ENCODE results near the gene KIF1B.
"Not testable (repeated sequence)": the region's sequence is repeated elsewhere in the genome, so short reads cannot be mapped to it uniquely, and the experiment has no call there.

The KIF1B gene

GRCh38 chr1:10236405-10237156 is 26.2 kb downstream of the KIF1B start:
- no peak for DNase-seq

DNA sequence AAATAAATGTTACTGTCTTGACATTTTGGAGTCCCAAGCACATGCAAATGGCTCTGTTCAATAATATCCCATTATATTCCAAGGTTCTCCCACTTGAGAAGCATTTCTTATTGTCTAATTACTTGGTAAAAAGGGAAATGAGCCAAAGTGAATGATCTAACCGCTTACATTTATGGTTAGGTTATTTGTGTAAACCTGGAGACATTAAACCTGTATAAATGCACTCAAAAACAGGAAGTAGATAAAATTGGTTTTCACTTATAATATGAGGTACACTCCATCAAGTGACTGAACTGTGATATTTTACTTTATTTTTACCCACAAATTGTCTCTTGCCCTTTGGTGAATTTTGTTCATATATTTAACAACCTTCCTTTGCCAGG is 26.8 kb downstream of the KIF1B start:
- no peak for DNase-seq

- no peak for DNase-seq
These were observed 31.8 kb downstream of the KIF1B start for GRCh38 chr1:10242135-10242534.

- no peak for DNase-seq
These were observed 32.4 kb downstream of the KIF1B start for GRCh38 chr1:10242811-10243210.

DNA sequence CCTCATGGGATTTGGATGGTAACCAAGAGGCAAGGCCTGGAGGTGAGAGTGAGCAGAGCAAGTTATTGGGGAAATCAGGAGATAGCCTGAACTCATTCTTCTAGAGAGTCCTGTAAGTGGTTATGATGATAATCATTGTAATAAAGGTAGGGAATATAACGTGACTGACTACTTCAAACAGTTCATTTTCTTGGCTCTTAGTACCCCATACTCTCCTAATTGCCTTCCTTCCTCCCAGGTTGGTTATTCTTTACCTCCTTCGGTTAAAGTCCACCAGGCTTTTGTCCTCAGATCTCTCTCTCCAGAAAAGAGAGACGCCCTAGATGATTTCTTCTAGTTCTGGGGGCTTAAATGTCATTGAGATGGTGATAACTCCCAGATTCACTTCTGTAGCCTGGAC is 35.3 kb downstream of the KIF1B start:
- no peak for DNase-seq

DNA sequence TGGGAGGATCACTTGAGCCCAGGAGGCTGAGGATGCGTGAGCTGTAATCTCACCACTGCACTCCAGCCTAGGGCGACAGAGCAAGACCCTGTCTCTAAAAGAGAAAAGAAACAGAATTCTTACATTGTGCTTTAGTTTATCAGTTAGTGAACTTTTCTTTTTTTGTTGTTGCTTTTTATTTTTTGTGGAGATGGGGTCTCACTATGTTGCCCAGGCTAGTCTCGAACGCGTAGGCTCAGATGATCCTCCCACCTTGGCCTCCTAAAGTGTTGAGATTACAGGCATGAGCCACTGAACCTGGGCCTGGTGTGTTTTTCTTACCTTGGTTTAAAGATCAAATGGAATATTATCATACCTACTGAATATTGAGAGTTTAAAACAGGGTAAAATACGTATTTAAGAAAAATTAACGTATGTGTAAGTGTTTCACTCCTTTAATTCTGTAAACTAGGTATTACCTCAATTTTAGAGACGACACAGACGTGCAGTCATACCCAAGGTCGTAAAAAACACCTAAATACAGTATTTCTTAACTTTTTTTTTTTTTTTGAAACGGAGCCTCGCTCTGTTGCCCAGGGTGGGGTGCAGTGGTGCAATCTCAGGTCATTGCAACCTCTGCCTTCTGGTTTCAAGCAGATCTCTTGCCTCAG is 39.6 kb downstream of the KIF1B start:
- no peak for DNase-seq

DNA sequence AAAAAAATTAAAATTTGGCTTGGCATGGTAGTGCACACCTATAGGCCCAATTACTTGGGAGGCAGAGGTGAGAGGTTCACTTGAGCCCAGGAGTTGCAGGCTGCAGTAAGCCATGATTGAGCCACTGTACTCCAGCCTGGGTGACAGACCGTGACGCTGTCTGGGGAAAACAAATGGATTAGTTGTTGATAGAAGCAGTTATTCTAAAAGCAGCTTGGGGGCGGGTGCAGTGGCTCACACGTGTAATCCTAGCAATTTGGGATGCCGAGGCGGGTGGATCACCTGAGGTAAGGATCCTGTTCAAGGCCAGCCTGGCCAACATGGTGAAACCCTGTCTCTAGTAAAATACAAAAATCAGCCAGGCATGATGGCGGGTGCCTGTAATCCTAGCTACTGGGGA is 40.3 kb downstream of the KIF1B start:
- no peak for DNase-seq

DNA sequence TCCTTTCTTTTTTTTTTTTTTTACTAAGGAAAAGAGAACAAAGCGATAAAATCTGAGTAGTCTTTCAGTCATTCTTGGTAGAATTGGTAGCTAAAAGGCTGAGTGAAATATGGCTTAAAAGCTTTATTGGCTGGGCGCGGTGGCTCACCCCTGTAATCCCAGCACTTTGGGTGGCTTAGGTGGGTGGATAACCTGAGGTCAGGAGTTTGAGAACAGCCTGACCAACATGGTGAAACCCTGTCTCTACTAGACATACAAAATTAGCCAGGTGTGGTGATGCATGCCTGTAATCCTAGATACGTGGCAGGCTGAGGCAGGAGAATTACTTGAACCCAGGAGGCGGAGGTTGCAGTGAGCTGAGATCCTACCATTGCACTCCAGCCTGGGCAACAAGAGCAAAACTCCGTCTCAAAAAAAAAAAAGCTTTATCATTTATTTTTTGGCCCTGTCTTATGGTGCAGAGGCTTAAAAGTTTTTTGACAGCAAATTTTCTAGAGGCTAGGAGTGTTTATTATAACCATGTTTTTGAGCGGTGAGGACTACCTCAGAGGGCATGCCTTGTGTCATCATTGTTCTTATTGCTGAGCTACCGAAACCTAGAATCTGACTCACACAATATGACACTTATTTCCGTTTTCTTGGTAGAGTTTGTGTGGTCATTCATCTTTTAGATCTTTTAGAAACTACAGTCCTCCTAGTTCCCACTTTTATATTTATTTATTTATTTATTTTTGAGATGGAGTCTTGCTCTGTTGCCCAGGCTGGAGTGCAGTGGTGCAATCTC is 41.1 kb downstream of the KIF1B start:
- DNase-seq: not testable (repeated sequence)

DNA sequence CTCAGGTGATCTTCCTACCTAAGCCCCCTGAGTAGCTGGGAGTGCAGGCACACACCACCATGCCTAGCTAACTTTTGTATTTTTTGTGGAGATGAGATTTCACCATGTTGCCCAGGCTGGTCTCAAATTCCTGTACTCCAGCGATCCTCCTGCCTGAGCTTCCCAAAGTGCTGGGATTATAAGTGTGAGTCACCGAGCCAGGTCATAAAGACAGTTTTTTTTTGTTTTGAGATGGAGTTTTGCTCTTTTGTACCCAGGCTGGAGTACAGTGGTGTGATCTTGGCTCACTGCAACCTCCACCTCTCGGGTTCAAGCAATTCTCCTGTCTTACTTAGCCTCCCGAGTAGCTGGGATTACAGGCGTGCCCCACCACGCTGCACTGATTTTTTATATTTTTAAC is 42.1 kb downstream of the KIF1B start:
- DNase-seq: no peak

- DNase-seq: no peak
These were observed 42.8 kb downstream of the KIF1B start for GRCh38 chr1:10253149-10253548.

- DNase-seq: no peak
These were observed 43.4 kb downstream of the KIF1B start for GRCh38 chr1:10253755-10254154.

DNA sequence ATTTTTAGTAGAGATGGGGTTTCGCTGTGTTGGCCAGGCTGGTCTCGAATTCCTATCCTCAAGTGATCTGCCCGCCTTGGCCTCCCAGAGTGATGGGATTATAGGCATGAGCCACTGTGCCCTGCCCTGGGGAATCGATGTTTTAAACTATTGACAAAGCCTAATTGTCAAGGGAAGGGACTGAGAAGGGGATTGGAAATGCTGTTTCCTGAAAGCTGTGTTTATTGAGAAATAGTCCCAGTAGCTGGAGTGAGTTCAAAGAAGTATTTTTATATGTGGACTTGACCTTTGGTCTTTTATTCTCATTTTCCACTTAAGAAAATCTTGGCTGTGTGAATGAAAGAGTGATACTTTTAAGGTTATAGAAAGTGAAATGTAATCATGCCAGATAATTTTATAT is 47.5 kb downstream of the KIF1B start:
- no peak for DNase-seq

DNA sequence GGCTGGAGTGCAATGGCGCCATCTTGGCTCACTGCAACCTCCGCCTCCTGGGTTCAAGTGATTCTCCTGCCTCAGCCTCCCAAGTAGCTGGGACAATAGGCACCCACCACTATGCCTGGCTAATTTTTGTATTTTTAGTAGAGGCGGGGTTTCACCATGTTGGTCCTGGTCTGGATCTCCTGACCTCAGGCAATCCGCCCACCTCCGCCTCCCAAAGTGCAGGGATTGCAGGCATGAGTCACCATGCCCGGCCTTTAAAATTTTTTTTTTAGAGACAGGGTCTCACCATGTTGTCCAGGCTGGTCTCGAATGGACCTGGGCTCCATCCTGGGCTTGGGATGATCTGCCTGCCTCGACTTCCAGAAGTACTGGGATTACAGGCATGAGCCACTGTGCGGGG is 49.2 kb downstream of the KIF1B start:
- not testable (repeated sequence) for DNase-seq

GRCh38 chr1:10263450-10264082 is 53.2 kb downstream of the KIF1B start:
- DNase-seq: no peak

- DNase-seq: no peak
These were observed 54.7 kb downstream of the KIF1B start for GRCh38 chr1:10265027-10265426.

GRCh38 chr1:10265900-10266299 is 55.5 kb downstream of the KIF1B start:
- DNase-seq: no peak

DNA sequence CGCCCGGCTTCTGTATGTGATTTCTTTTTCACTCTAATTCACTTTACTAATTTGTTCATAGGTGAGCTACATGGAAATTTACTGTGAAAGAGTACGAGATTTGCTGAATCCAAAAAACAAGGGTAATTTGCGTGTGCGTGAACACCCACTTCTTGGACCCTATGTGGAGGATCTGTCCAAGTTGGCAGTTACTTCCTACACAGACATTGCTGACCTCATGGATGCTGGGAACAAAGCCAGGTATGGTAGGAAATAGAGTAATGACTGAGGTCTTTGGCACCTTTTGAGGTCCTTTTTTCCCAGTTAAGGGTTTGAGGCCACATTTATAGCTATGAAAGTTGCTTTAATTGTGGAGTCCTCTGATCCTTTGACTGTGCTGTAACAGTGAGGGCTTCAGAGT is 56.9 kb downstream of the KIF1B start:
- no peak for DNase-seq

GRCh38 chr1:10267921-10268320 is 57.6 kb downstream of the KIF1B start:
- DNase-seq: no peak

DNA sequence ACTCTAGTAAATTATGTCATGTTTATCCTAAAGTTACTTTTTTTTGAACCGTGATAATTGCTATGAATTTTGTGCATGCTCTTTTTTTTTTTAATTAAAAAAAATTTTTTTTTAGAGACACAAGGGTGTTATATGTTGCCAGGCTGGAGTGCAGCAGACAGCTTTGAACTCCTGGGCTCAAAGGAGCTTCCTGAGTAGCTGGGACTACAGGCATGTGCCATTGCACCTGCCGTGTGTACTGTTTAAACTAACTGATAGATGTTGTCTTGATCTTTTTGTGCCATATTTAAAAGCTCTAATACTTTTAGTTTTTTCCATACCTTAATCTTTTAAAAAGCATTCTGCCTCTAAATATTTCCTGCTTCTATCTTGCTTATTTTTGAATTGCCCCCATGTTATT is 60.7 kb downstream of the KIF1B start:
- no peak for DNase-seq

DNA sequence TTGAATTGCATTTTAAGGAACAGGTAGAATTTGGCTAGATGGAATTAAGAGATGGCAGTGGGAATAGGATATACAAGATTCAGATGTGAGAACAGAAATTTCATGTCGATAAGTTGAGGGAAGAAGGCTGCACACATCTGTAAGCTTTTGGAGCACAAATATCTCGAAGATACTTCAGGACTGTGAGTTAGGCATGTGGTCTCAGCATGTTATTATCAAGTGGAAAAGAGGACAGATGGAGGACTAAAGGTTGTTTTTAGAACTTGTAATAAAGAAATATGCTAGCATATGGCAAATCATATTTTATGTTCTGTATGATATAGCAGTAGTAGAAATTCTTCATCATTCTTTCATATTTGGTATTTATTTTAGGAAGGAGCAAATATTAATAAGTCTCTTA is 61.5 kb downstream of the KIF1B start:
- DNase-seq: no peak

GRCh38 chr1:10272274-10272673 is 61.9 kb downstream of the KIF1B start:
- DNase-seq: no peak

GRCh38 chr1:10278880-10279279 is 68.5 kb downstream of the KIF1B start:
- no peak for DNase-seq
